ENCODE data around the gene FXN.

GRCh38 chr9:69058101-69058500, 22.5 kb downstream of the FXN start:
- TF ChIP-seq RXRA (IDR thresholded peaks at IDR 0.05) (no peak), TAF1 (conservative IDR thresholded peaks at IDR 0.05) (no peak)
- TF ChIP-seq, protein P1, sequence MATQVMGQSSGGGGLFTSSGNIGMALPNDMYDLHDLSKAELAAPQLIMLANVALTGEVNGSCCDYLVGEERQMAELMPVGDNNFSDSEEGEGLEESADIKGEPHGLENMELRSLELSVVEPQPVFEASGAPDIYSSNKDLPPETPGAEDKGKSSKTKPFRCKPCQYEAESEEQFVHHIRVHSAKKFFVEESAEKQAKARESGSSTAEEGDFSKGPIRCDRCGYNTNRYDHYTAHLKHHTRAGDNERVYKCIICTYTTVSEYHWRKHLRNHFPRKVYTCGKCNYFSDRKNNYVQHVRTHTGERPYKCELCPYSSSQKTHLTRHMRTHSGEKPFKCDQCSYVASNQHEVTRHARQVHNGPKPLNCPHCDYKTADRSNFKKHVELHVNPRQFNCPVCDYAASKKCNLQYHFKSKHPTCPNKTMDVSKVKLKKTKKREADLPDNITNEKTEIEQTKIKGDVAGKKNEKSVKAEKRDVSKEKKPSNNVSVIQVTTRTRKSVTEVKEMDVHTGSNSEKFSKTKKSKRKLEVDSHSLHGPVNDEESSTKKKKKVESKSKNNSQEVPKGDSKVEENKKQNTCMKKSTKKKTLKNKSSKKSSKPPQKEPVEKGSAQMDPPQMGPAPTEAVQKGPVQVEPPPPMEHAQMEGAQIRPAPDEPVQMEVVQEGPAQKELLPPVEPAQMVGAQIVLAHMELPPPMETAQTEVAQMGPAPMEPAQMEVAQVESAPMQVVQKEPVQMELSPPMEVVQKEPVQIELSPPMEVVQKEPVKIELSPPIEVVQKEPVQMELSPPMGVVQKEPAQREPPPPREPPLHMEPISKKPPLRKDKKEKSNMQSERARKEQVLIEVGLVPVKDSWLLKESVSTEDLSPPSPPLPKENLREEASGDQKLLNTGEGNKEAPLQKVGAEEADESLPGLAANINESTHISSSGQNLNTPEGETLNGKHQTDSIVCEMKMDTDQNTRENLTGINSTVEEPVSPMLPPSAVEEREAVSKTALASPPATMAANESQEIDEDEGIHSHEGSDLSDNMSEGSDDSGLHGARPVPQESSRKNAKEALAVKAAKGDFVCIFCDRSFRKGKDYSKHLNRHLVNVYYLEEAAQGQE (IDR thresholded peaks at IDR 0.05) = no peak
- TF ChIP-seq, protein P2, sequence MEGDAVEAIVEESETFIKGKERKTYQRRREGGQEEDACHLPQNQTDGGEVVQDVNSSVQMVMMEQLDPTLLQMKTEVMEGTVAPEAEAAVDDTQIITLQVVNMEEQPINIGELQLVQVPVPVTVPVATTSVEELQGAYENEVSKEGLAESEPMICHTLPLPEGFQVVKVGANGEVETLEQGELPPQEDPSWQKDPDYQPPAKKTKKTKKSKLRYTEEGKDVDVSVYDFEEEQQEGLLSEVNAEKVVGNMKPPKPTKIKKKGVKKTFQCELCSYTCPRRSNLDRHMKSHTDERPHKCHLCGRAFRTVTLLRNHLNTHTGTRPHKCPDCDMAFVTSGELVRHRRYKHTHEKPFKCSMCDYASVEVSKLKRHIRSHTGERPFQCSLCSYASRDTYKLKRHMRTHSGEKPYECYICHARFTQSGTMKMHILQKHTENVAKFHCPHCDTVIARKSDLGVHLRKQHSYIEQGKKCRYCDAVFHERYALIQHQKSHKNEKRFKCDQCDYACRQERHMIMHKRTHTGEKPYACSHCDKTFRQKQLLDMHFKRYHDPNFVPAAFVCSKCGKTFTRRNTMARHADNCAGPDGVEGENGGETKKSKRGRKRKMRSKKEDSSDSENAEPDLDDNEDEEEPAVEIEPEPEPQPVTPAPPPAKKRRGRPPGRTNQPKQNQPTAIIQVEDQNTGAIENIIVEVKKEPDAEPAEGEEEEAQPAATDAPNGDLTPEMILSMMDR (IDR thresholded peaks at IDR 0.05; ENCODE audit: low read depth, low read length, missing input control) = no peak
